Retinal pigment epithelial cell (primary cell): Measurements from ENCODE around the gene SLC9A3.

Experiments
- DNase-seq: peaks from one replicate; pipeline ENCODE4 v3.0.0-alpha.2; 2010; ENCODE audit warnings: low read depth
- H3K4me3 ChIP-seq: 2 replicates; pipeline ENCODE4 v1.5.1; 2011; ENCODE audit warnings: mild to moderate bottlenecking, low read length, control low read depth, moderate library complexity
- TF ChIP-seq, protein P1 (sequence below): conservative IDR thresholded peaks from 2 replicates; pipeline ENCODE4 v1.5.1; 2011; ENCODE audit warnings: low read depth, low read length, control low read depth, inconsistent platforms

Gene SLC9A3

DNA sequence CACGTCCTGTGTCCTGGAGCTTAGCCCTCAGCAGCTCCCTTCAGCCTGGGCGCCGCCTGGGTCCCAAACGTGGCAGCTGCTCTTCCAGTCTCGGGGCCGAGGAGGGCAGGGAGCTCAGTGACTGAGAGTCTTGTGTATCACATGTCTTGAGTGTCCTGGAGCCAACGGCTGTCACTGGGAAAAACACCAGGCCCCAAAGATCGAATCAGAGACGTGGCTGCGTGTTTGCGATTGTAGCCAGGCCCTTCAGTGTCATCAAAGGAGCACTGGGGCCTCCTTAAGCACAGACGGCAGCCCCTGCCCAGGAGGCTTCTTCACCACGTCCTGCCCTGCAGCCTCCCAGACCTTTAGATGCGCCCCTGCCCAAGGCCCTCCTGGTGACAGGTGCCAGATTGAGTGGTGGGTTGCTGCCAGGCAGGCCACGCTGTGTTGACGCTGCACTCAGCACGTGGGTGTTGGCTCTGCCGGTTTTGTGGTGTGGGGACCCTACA lies 86.9 kb downstream of the SLC9A3 start:
- no peak for DNase-seq
- TF ChIP-seq, protein P1, sequence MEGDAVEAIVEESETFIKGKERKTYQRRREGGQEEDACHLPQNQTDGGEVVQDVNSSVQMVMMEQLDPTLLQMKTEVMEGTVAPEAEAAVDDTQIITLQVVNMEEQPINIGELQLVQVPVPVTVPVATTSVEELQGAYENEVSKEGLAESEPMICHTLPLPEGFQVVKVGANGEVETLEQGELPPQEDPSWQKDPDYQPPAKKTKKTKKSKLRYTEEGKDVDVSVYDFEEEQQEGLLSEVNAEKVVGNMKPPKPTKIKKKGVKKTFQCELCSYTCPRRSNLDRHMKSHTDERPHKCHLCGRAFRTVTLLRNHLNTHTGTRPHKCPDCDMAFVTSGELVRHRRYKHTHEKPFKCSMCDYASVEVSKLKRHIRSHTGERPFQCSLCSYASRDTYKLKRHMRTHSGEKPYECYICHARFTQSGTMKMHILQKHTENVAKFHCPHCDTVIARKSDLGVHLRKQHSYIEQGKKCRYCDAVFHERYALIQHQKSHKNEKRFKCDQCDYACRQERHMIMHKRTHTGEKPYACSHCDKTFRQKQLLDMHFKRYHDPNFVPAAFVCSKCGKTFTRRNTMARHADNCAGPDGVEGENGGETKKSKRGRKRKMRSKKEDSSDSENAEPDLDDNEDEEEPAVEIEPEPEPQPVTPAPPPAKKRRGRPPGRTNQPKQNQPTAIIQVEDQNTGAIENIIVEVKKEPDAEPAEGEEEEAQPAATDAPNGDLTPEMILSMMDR: no peak
- no peak overlapping the region for H3K4me3 ChIP-seq

DNA sequence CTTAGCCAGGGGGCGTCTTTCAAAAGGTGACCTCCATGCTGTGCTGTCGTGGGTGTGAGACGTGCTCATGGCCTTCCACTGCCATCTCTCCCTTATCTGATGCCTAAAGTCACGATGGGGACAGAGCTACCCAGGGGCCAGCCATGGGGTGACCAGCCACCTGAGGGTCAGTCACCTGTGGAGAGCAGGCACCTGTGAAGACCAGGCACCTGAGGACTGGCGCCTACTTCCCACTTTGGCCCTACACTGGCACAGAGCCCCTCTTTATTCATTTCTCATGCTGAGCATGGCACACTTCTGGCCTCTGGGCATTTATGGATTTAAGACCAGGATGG lies 87.6 kb downstream of the SLC9A3 start:
- TF ChIP-seq, protein P1: no peak
- no peak overlapping the region for H3K4me3 ChIP-seq
- no peak for DNase-seq

DNA sequence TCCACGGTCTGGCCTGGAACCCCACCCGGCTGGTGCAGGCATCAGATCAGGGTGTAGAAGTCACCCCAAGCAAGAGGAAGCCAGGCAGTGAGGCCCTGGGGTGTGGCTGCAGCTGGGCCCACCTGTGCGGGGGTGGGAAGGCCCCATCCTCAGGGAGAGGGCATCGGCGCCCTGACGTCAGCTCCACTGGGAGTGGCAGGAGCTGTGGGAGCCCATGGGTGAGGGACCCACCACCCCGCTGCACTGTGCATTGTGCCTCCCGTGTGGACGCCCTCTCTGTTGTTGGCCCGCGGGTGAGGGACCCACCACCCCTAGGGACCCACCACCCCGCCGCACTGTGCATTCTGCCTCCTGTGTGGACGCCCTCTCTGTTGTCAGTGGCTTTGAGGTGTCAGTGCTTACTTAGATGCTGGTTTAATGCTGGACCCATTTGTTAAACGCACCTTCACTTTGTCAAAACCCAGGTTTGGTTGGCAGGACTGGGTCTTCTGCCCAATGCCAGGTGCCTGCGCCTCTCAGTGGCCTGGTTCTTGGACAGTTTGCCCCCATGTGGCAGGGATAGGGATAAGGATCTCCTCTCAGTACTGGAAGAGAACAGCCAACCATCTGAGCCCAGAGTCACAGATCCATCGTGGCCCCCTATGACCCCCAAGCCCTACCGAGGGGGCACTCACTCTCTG lies 88.1 kb downstream of the SLC9A3 start:
- H3K4me3 ChIP-seq: no peak overlapping the region
- TF ChIP-seq, protein P1: peak; percentile 57
- DNase-seq: no peak

DNA sequence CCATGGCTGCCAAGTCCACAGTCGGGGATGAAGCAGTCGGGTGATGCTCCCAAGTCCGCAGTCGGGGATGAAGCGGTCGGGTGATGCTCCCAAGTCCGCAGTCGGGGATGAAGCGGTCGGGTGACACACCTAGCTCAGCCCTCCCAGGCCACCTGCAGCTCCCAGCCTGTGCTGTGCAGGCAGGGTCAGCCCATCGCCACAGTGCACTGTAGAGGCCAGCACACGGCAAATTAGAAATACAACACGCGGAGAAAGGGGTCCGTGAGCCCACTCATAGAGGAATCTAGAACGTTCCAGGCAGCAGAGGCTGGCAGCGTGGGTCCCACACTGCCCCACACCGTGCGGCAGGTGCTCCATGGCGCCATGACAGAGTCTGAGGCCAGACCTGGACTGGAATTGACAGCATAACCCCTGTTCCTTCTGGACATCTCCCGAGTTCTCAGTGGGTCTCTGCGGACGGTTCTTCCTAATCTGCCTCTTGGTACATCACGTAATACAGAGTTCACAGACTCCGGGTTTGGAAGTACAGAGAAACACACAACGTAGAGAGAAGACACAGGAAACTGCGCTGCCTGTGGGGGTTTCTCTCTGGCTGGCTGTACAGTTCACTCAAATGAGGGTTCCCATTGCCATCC lies 89.0 kb downstream of the SLC9A3 start:
- no peak overlapping the region for H3K4me3 ChIP-seq
- DNase-seq: no peak
- TF ChIP-seq, protein P1: no peak

DNA sequence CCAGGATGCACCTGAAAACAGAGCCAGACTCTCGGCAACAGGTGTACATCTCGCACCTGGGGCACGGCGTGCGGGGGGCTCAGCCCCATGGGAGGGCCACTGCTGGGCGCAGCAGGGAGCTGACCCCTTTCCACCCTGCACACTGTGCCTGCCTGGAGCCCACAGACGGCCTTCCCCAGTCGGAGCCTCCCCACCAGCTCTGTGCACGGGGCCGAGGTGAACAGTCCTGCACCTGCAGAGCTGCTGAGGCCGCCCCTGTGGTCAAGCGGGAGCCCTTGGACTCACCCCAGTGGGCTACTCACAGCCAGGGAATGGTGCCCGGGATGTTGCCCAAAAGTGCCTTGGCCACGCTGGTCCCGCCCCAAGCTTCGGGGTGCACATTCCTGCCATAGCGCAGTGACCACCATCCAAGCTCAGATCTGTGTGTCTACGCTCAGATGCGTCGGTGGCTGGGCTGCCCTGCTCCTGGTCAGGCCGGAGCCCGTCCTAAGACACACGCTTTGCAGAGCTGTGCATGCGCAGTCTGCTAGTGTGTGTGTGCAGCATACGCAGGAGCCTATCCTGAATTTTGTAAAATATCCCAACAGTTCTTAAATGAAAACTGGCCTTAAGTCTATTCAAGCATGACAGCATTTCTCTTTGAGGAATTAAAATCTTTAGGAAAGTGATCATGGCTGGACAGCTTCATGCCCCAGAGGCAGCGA lies 89.7 kb downstream of the SLC9A3 start:
- no peak for DNase-seq
- H3K4me3 ChIP-seq: no peak overlapping the region
- TF ChIP-seq, protein P1: no peak

DNA sequence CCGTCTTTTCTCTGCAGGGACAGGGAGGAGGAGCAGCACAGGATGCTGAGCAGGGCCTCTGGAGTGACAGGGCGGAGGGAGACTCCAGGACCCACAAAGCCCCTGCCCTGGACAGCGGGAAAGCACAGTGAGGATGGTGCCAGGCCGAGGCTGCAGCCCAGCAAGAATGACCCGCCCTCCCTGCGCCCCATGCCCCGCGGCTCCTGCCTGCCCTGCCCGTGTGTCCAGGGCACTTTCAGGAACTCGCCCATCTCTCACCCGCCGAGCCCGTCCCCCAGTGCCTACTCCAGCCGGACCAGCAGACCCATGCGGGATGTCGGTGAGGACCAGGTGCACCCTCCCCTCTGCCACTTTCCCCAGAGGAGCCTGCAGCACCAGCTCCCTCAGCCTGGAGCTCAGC lies 90.4 kb downstream of the SLC9A3 start:
- TF ChIP-seq, protein P1: no peak
- no peak overlapping the region for H3K4me3 ChIP-seq
- no peak for DNase-seq
